HEK293 (cell line): ENCODE results near the gene CD79A.

ENCODE experiments used
- CTCF ChIA-PET: fragments of 350-600 bp; formaldehyde crosslinking; extraction: SDS; loops from one replicate; lab custom pipeline; 2021; ENCODE audit warnings: antibody characterized with exemption; lab: Yijun Ruan, JAX
- POLR2A ChIA-PET: fragments of 300-600 bp; formaldehyde crosslinking; extraction: SDS; loops from one replicate; lab custom pipeline; 2020; ENCODE audit warnings: antibody characterized with exemption, inconsistent platforms; lab: Yijun Ruan, JAX
- H3K27ac ChIP-seq: fragments of 200-500 bp; sonication (Bioruptor generic); 2 replicates; pipeline ENCODE4 v1.5.1; 2014; ENCODE audit warnings: low read depth, low read length, control low read depth, inconsistent platforms; ENCODE audit errors: extremely low read depth
- H3K36me3 ChIP-seq, 2 experiments: fragments of 200-500 bp in 1 of 2; sonication (Bioruptor generic) in 1 of 2; 1 replicate in 1 of 2; 2 replicates in 1 of 2; pipeline ENCODE4 v1.5.1; 2014 to 2017; ENCODE audit warnings: inconsistent platforms in 2 of 2, low read length in 2 of 2; ENCODE audit not compliant: control insufficient read depth in 2 of 2, insufficient read depth in 1 of 2
- H3K4me1 ChIP-seq: fragments of 200-500 bp; sonication (Bioruptor generic); 2 replicates; pipeline ENCODE4 v1.5.1; 2014; ENCODE audit warnings: mild to moderate bottlenecking, low read length, inconsistent platforms; ENCODE audit not compliant: control insufficient read depth, insufficient read depth
- H3K4me3 ChIP-seq: 2 replicates; pipeline ENCODE4 v1.5.1; 2011; ENCODE audit warnings: low read depth, mild to moderate bottlenecking, control low read depth, low read length, moderate library complexity
- H3K9me3 ChIP-seq: fragments of 200-500 bp; sonication (Bioruptor generic); 2 replicates; pipeline ENCODE4 v1.5.1; 2014; ENCODE audit warnings: low read depth, low read length, inconsistent platforms; ENCODE audit not compliant: control insufficient read depth, insufficient read depth
- EGR2 ChIP-seq: fragments of 450-650 bp; formaldehyde crosslinking; IDR thresholded peaks from 2 replicates; pipeline ENCODE4 v1.5.1; 2016; ENCODE audit warnings: low read depth, missing biosample characterization, missing genetic modification characterization
- KLF1 ChIP-seq: fragments of 450-650 bp; formaldehyde crosslinking; IDR thresholded peaks from 2 replicates; pipeline ENCODE4 v1.5.1; 2016; ENCODE audit warnings: missing biosample characterization, missing genetic modification characterization
- KLF10 ChIP-seq: fragments of 450-650 bp; IDR thresholded peaks from 2 replicates; pipeline ENCODE4 v1.5.1; 2018; ENCODE audit warnings: missing biosample characterization, mild to moderate bottlenecking, missing genetic modification characterization
- ZBTB17 ChIP-seq: fragments of 450-650 bp; formaldehyde crosslinking; IDR thresholded peaks from 2 replicates; pipeline ENCODE4 v1.5.1; 2016; ENCODE audit warnings: missing biosample characterization, missing genetic modification characterization
- ZFHX2 ChIP-seq: fragments of 450-650 bp; formaldehyde crosslinking; conservative IDR thresholded peaks from 2 replicates; pipeline ENCODE4 v1.5.1; 2016; ENCODE audit warnings: missing biosample characterization, missing genetic modification characterization
- ZNF10 ChIP-seq: fragments of 450-650 bp; formaldehyde crosslinking; IDR thresholded peaks from 2 replicates; pipeline ENCODE4 v1.5.1; 2017; ENCODE audit warnings: missing biosample characterization, missing genetic modification characterization
- ZNF114 ChIP-seq: fragments of 450-650 bp; formaldehyde crosslinking; IDR thresholded peaks from 2 replicates; pipeline ENCODE4 v1.5.0; 2017; ENCODE audit warnings: missing biosample characterization, missing genetic modification characterization
- ZNF223 ChIP-seq: fragments of 450-650 bp; formaldehyde crosslinking; IDR thresholded peaks from 2 replicates; pipeline ENCODE4 v1.5.1; 2016; ENCODE audit warnings: missing biosample characterization, missing genetic modification characterization
- ZNF366 ChIP-seq: fragments of 450-650 bp; formaldehyde crosslinking; conservative IDR thresholded peaks from 2 replicates; pipeline ENCODE4 v1.5.1; 2016; ENCODE audit warnings: missing biosample characterization, missing genetic modification characterization
- ZNF514 ChIP-seq: fragments of 450-650 bp; formaldehyde crosslinking; IDR thresholded peaks from 2 replicates; pipeline ENCODE4 v1.5.1; 2016; ENCODE audit warnings: missing biosample characterization, missing genetic modification characterization
- ZNF521 ChIP-seq: fragments of 450-650 bp; formaldehyde crosslinking; IDR thresholded peaks from 2 replicates; pipeline ENCODE4 v1.5.1; 2017; ENCODE audit warnings: missing biosample characterization, mild to moderate bottlenecking, missing genetic modification characterization
- ZNF624 ChIP-seq: fragments of 450-650 bp; formaldehyde crosslinking; IDR thresholded peaks from 2 replicates; pipeline ENCODE4 v1.5.1; 2017; ENCODE audit warnings: missing biosample characterization, missing genetic modification characterization
- ZSCAN16 ChIP-seq: fragments of 450-650 bp; formaldehyde crosslinking; IDR thresholded peaks from 2 replicates; pipeline ENCODE4 v1.5.1; 2016; ENCODE audit warnings: missing biosample characterization, missing genetic modification characterization
- TF ChIP-seq, protein P1 (sequence below): fragments of 450-650 bp; formaldehyde crosslinking; IDR thresholded peaks from 2 replicates; pipeline ENCODE4 v1.5.1; 2017; ENCODE audit warnings: missing biosample characterization, missing genetic modification characterization
- TF ChIP-seq, protein P2 (sequence below): fragments of 450-650 bp; formaldehyde crosslinking; IDR thresholded peaks from 2 replicates; pipeline ENCODE4 v1.5.1; 2016; ENCODE audit warnings: missing biosample characterization, missing genetic modification characterization, low read depth
- TF ChIP-seq, protein P3 (sequence below): fragments of 450-650 bp; formaldehyde crosslinking; IDR thresholded peaks from 2 replicates; pipeline ENCODE4 v1.5.1; 2016; ENCODE audit warnings: missing biosample characterization, missing genetic modification characterization
- TF ChIP-seq, protein P4 (sequence below): fragments of 450-650 bp; formaldehyde crosslinking; IDR thresholded peaks from 2 replicates; pipeline ENCODE4 v1.5.1; 2016; ENCODE audit warnings: missing biosample characterization, missing genetic modification characterization

The CD79A gene

DNA sequence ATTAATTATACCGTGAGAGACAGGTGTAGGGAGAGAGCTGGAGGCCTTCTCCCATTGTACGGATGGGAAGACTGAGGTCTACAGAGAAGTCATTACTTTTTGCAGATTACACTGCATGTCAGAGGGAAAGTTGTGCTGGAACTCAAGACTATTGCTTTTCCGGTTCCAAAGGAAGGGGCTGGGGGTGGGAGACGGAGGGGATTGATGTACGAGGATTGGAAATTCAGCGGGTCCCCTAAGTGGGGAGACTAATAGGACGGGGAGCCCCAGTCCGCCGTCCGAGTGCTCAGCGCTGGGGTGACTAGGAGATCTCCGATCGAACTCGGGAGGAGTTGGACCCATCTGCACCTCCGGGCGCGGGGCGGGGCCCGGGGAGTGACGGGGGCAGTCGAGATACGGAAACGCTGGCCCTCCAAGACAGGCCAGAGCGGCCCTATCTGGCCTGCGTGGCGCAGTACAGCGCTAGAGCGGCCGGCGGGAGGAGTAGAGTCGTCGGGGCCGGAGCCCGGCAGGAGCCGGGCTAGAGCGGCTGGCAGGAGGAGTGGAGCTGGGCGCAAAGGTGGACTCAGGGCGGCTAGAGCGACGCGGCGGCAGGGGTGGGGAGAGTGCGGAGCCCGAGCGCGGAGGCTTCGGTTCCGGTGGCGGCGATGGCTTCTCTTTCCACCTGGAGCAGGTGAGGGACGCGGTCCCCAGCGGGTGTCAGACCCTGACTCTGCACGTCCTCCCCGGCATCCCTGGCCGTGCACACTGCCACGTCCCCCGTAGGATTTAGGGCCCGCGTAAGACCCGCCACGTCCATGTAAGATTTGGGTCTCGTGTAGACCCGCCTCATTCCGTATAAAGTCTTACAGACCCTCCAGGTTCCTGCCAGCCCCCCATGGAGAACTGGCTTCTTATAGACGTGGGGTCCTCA is 7.0 kb downstream of the CD79A start (continued):
- TF ChIP-seq, protein P1, sequence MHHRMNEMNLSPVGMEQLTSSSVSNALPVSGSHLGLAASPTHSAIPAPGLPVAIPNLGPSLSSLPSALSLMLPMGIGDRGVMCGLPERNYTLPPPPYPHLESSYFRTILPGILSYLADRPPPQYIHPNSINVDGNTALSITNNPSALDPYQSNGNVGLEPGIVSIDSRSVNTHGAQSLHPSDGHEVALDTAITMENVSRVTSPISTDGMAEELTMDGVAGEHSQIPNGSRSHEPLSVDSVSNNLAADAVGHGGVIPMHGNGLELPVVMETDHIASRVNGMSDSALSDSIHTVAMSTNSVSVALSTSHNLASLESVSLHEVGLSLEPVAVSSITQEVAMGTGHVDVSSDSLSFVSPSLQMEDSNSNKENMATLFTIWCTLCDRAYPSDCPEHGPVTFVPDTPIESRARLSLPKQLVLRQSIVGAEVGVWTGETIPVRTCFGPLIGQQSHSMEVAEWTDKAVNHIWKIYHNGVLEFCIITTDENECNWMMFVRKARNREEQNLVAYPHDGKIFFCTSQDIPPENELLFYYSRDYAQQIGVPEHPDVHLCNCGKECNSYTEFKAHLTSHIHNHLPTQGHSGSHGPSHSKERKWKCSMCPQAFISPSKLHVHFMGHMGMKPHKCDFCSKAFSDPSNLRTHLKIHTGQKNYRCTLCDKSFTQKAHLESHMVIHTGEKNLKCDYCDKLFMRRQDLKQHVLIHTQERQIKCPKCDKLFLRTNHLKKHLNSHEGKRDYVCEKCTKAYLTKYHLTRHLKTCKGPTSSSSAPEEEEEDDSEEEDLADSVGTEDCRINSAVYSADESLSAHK, result peak; percentile 78
- 0 out of 2 replicates have a peak, but pooled peaks have one; percentile 12 for TF ChIP-seq ZSCAN16 (tag by site-specific recombination)
- no peak for TF ChIP-seq ZNF521 (tag by site-specific recombination)
- no peak for TF ChIP-seq ZNF114 (tag by site-specific recombination)
- TF ChIP-seq ZNF514 (tag by site-specific recombination), result no peak
- no peak for TF ChIP-seq ZNF624
- no peak; the same call in 1 of the 2 replicates for TF ChIP-seq KLF10 (tag by site-specific recombination)
- TF ChIP-seq, protein P2, sequence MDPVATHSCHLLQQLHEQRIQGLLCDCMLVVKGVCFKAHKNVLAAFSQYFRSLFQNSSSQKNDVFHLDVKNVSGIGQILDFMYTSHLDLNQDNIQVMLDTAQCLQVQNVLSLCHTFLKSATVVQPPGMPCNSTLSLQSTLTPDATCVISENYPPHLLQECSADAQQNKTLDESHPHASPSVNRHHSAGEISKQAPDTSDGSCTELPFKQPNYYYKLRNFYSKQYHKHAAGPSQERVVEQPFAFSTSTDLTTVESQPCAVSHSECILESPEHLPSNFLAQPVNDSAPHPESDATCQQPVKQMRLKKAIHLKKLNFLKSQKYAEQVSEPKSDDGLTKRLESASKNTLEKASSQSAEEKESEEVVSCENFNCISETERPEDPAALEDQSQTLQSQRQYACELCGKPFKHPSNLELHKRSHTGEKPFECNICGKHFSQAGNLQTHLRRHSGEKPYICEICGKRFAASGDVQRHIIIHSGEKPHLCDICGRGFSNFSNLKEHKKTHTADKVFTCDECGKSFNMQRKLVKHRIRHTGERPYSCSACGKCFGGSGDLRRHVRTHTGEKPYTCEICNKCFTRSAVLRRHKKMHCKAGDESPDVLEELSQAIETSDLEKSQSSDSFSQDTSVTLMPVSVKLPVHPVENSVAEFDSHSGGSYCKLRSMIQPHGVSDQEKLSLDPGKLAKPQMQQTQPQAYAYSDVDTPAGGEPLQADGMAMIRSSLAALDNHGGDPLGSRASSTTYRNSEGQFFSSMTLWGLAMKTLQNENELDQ (tag by site-specific recombination), result peak; percentile 24; the same call in 1 of the 2 replicates
- 0 out of 2 replicates have a peak, but pooled peaks have one; percentile 26 for TF ChIP-seq ZNF10 (tag by site-specific recombination)

DNA sequence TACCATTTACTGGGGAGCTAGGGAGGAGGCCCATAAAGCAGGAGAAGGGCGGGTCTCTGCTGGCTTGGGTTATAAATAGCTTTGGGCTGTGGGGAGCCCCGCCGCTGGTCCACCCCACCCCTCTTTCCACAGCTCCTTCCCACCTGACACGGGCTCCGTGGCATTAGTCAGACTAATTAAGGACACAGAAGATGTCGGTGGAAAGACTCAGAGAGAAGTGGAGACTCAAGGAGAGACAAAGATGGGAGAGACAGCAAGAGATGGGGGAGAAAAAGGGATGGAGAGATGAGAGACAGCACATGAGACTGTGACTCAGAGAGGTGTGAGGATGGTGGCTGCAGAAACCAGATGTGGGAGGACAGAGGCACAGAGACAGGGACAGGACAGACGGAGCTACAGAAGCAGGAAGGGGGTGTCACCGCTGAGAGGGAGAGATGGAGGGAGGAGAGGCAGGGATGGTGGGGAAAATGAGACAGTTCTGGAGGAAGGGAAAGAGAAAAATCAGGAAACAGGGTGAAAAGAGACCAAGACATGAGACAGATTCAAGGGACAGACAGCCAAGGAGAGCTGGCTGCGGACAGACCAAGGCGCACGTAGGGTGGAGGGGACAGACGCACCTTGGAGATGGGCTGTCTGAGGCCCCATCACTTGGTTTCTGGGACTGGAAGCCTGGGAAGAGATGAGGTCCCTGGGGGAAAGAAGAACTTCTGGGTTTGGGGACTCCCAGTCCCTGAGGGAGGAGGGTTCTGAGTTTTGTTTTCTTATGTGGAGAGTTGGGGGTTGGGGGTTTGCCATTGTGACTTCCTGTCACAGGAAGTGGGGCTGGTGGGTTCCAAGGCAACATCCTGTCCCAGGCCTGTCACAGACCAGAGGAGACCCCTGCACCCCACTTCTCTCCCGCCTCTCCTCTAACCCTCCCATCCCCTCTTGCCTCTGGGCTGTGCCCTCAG is 10.0 kb downstream of the CD79A start:
- peaks cover 16 to 20% of the 10 kb centered on the region in 2 experiments for H3K36me3 ChIP-seq
- peak overlapping the region; percentile 22; the same call in 1 of the 2 replicates for H3K27ac ChIP-seq
- H3K4me3 ChIP-seq, result no peak overlapping the region
- TF ChIP-seq ZNF521 (tag by site-specific recombination) (peak; percentile 86; the same call in 1 of the 2 replicates), ZNF366 (tag by site-specific recombination) (peak; percentile 87), EGR2 (peak; percentile 67), ZBTB17 (tag by site-specific recombination) (peak; percentile 33; the same call in 1 of the 2 replicates), ZFHX2 (tag by site-specific recombination) (0 out of 2 replicates have a peak, but pooled peaks have one; percentile 47), ZNF223 (tag by site-specific recombination) (no peak), KLF1 (peak; percentile 77)
- TF ChIP-seq, protein P3, sequence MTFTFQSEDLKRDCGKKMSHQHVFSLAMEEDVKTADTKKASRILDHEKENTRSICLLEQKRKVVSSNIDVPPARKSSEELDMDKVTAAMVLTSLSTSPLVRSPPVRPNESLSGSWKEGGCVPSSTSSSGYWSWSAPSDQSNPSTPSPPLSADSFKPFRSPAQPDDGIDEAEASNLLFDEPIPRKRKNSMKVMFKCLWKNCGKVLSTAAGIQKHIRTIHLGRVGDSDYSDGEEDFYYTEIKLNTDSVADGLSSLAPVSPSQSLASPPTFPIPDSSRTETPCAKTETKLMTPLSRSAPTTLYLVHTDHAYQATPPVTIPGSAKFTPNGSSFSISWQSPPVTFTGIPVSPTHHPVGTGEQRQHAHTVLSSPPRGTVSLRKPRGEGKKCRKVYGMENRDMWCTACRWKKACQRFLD (tag by site-specific recombination), result no peak
- TF ChIP-seq, protein P4, sequence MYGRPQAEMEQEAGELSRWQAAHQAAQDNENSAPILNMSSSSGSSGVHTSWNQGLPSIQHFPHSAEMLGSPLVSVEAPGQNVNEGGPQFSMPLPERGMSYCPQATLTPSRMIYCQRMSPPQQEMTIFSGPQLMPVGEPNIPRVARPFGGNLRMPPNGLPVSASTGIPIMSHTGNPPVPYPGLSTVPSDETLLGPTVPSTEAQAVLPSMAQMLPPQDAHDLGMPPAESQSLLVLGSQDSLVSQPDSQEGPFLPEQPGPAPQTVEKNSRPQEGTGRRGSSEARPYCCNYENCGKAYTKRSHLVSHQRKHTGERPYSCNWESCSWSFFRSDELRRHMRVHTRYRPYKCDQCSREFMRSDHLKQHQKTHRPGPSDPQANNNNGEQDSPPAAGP, result peak; percentile 62
- ChIA-PET POLR2A (interaction anchor here (0.5 to 5.1 kb wide), 5 partner anchors 14 to 151 kb away, joined by 3 to 68 read pairs (median 4); partner anchors contain the start of gene RPS19), CTCF (interaction anchor here (0.8 to 3.8 kb wide), 5 partner anchors 11 to 63 kb away, joined by 3 to 22 read pairs (median 4); no protein-coding TSS in a partner anchor)
- H3K4me1 ChIP-seq, result peaks cover 11% of the 10 kb centered on the region; the same call in 1 of the 2 replicates
- no peaks in the 10 kb centered on the region for H3K9me3 ChIP-seq
